Measurements from ENCODE around the gene TLR2.
"Not testable (repeated sequence)": the region's sequence is repeated elsewhere in the genome, so short reads cannot be mapped to it uniquely, and the experiment has no call there.

TLR2 gene

GRCh38 chr4:153655928-153656327 is 28.2 kb upstream of the TLR2 start:
- DNase-seq (ENCODE audit: low read depth in 2 of 2) = no peak

DNA sequence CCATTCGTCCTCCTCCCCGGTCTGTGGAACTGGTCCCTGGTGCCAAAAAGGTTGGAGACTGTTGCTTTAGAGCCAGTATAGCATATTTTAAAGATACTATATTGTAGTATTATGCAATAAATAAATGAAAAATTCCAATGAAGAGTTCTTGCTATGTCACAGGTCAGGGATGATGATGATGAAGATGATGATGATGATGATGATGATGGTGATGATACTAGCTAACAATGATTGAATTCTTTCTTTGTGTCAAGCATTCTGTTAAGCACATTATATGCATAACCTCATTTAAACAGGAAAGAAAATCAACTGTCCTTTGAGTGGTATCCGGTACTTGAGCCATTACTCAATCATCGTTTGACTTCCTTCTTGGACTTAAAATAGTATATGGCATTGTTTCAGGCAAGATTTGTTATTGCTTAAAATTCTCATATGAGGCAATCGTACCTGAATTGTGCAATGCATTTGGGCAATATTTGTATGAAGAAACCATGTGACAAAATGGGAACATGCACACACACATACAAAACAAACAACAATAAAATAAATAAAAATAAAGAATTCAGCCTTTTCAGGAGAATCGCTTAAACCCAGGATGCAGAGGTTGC is 22.8 kb upstream of the TLR2 start:
- DNase-seq (ENCODE audit: low read depth in 2 of 2) = no peak

GRCh38 chr4:153661908-153662307 is 22.2 kb upstream of the TLR2 start:
- no peak for DNase-seq (ENCODE audit: low read depth in 2 of 2)

GRCh38 chr4:153663667-153664066 is 20.4 kb upstream of the TLR2 start:
- DNase-seq (ENCODE audit: low read depth in 2 of 2) = no peak

DNA sequence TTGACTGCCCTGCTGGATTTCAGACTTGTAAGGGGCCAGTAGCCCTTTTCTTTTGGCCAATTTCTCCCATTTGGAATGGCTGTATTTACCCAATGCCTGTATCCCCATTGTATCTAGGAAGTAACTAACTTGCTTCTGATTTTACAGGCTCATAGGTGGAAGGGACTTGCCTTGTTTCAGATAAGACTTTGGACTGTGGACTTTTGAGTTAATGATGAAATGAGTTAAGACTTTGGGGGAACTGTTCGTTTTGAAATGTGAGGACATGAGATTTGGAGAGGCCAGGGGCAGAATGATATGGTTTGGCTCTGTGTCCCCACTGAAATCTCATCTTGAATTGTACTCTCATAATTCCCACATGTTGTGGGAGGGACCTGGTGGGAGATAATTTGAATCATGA is 17.6 kb upstream of the TLR2 start:
- not testable (repeated sequence) for DNase-seq (ENCODE audit: low read depth in 2 of 2)

DNA sequence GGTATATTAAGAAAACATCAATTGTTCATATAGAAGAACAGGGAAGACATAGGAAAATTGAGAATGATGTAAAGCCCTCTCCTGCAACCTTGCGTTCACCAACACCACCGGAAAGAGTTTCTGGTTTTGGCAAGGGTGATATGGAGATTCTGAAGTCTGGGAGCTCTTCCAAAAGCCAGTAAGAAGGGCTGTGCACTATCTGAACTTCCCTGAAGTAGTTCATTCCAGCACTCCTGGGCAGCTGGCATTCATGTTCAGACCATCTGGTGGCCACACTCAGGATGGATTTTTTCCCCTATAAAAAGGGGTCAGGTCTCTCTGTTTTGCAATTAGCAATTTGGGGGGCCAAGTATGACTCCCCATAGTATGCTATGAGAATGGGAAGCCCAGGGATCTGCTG is 15.4 kb upstream of the TLR2 start:
- DNase-seq (ENCODE audit: low read depth in 2 of 2) = no peak

GRCh38 chr4:153669838-153670237 is 14.2 kb upstream of the TLR2 start:
- DNase-seq (ENCODE audit: low read depth in 2 of 2) = no peak

- no peak for DNase-seq (ENCODE audit: low read depth in 2 of 2)
These were observed 7.6 kb upstream of the TLR2 start for GRCh38 chr4:153676486-153676885.

DNA sequence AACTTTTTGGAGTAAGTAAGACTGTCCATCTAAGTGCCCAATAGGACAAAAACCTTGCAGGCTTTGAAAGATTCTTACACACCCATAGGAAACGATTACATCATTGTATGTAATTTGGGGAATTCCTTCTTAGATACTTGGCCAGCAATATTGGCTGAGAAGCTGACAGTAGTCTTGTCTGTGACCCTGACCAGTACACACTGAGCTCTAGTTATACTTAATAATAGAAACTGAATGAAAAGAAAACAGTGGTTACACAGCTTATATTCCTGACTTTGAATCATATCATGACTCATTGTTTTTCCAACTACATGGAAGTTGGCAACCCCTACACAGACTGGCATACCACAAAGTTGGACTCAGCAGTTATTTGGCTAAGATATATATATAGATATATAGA is 7.1 kb upstream of the TLR2 start:
- DNase-seq (ENCODE audit: low read depth in 2 of 2) = no peak

GRCh38 chr4:153679486-153679885 is 4.6 kb upstream of the TLR2 start:
- DNase-seq (ENCODE audit: low read depth in 2 of 2) = no peak

- DNase-seq (ENCODE audit: low read depth in 2 of 2) = no peak
These were observed 308 bp upstream of the TLR2 start for GRCh38 chr4:153683763-153684181.

GRCh38 chr4:153684971-153685371 is 891 bp downstream of the TLR2 start:
- DNase-seq (ENCODE audit: low read depth in 2 of 2) = no peak

- no peak for DNase-seq (ENCODE audit: low read depth in 2 of 2)
These were observed 20.4 kb downstream of the TLR2 start for GRCh38 chr4:153704522-153704921.

DNA sequence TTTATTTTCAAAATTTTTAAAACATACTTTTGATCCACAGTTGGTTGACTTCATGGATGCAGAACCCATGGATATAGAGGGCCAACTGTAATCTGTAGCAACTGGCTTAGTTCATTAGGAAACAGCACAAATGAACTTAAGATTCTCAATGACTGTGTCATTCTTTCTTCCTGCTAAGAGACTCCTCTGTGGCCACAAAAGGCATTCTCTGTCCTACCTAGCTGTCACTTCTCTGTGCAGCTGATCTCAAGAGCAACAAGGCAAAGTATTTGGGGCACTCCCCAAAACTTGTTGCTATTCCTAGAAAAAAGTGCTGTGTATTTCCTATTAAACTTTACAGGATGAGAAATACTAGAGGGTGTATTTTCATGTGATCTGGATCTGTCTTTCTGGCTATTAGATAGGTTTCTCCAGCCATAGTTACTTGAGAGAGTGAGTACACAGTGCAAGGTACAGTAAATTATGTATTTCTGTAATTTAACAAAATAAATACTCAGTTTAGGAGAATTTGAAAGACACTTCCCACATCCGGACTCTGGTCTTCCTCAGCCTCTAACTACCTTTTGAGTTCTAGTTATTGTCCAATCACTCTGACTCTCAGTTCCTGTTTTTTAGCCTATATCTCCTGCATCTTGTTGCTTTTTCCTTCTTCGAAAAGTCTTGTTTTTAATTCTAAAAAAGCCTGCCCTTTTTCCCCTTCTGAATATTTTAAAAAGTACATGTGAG is 21.8 kb downstream of the TLR2 start:
- DNase-seq (ENCODE audit: low read depth in 2 of 2) = no peak

- DNase-seq (ENCODE audit: low read depth in 2 of 2) = no peak
These were observed 22.4 kb downstream of the TLR2 start for GRCh38 chr4:153706519-153706918.

DNA sequence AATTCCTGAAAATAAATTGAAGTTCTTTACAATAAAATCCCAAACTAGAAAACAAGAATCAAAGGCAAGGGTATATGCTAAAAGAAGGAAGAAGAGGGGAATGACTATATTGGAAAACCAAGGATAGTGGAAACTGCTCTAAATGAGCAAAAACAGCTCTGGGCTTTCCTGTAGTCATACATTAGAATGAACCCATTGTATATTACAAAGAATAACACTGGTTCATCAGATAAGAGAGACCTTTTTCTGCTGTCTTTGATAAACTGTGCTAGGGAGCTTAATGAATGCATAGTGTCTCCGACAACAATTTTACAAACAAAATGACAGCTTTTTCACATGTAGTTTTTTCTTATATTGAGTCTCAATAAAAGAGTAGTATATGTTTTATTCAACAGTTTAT is 26.6 kb downstream of the TLR2 start:
- no peak for DNase-seq (ENCODE audit: low read depth in 2 of 2)

GRCh38 chr4:153713866-153714646 is 30.0 kb downstream of the TLR2 start:
- no peak for DNase-seq (ENCODE audit: low read depth in 2 of 2)

DNA sequence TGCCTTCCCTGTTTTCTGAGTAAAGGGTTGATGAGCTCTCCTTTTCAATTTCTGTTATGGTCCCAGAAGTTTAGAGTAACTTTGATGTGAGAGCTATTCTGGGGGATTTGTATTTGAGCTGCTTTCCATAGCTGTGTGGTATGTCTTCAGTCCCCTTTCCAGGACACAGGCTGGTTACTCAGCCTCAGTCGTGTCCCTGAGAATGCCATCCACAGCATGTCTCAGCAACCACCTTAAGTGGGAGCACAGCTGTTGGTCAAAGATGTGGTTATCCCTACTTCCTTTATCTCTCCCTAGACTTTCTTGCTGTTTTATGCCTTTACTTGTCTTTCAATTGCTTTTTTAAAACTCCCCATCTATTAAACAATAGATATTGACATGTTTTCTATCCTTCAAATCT is 38.0 kb downstream of the TLR2 start:
- DNase-seq (ENCODE audit: low read depth in 2 of 2) = no peak

GRCh38 chr4:153724606-153725005 is 40.5 kb downstream of the TLR2 start:
- no peak for DNase-seq (ENCODE audit: low read depth in 2 of 2)

GRCh38 chr4:153725136-153725830 is 41.2 kb downstream of the TLR2 start:
- no peak for DNase-seq (ENCODE audit: low read depth in 2 of 2)

DNA sequence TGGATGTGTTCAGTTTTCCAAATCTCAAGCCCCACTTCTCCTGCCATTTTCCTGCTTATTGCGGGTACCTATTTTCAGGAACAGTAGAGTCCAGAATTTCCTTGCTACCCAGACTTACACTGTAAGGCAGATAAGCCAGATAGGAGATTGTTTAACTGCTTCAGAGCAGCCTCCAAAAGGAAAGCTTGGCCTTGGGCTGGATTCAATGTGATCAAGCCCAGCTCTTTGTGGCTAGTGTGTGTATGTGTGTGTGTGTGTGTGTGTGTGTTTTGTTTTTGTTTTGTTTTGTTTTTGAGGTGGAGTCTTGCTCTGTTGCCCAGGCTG is 41.7 kb downstream of the TLR2 start:
- no peak for DNase-seq (ENCODE audit: low read depth in 2 of 2)

GRCh38 chr4:153728151-153728550 is 44.1 kb downstream of the TLR2 start:
- DNase-seq (ENCODE audit: low read depth in 2 of 2) = no peak

DNA sequence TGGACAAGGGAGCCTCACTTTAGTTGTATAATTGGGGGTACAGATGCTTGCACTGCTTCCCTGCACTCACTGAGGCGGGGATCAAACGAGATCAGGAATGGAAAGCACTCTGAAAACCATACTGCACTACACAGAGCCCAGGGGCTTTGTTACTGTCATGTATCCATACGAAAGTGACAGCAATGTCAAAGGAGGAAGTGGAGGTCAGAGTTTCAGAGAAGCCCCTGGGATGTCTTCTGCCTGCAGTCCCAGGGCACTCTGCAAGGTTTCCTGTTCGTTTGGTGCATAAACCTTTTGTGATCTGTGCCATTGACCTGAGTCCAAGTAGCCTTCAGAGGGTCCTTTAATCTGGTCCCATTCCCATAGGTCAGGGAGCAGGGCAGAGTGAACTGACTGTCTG is 44.6 kb downstream of the TLR2 start:
- DNase-seq (ENCODE audit: low read depth in 2 of 2) = no peak
